Epithelial cell of esophagus (primary cell): ENCODE data around the gene DIP2C.

Experiments
- DNase-seq: peaks from one replicate; pipeline ENCODE4 v3.0.0; 2010; ENCODE audit warnings: low read depth
- H3K4me3 ChIP-seq: 2 replicates; pipeline ENCODE4 v1.5.1; 2011; ENCODE audit warnings: mild to moderate bottlenecking, low read length, control low read depth
- CTCF ChIP-seq: IDR thresholded peaks from 2 replicates; pipeline ENCODE4 v1.5.1; 2011; ENCODE audit warnings: low read depth, mild to moderate bottlenecking, low read length, control low read depth, inconsistent platforms; ENCODE audit not compliant: insufficient read depth; ENCODE audit errors: missing control alignments

The DIP2C gene

GRCh38 chr10:670990-671389 is 18.5 kb downstream of the DIP2C start:
- TF ChIP-seq CTCF, result no peak
- no peak overlapping the region for H3K4me3 ChIP-seq

GRCh38 chr10:670038-670437 is 19.4 kb downstream of the DIP2C start:
- no peak overlapping the region for H3K4me3 ChIP-seq
- no peak for DNase-seq
- no peak for TF ChIP-seq CTCF

More at GRCh38 chr10:670990-671389, 18.5 kb downstream of the DIP2C start:
- DNase-seq, result no peak

- DNase-seq, result no peak
- no peak for TF ChIP-seq CTCF
- H3K4me3 ChIP-seq, result no peak overlapping the region
These were observed 20.5 kb downstream of the DIP2C start for GRCh38 chr10:668786-669485.

- no peak for DNase-seq
- TF ChIP-seq CTCF, result no peak
- no peak overlapping the region for H3K4me3 ChIP-seq
These were observed 21.8 kb downstream of the DIP2C start for GRCh38 chr10:667602-668143.

GRCh38 chr10:667096-667495 is 22.4 kb downstream of the DIP2C start:
- TF ChIP-seq CTCF, result no peak
- no peak for DNase-seq

GRCh38 chr10:666237-667012 is 23.0 kb downstream of the DIP2C start:
- no peak for TF ChIP-seq CTCF
- no peak overlapping the region for H3K4me3 ChIP-seq
- no peak for DNase-seq

More at GRCh38 chr10:667096-667495, 22.4 kb downstream of the DIP2C start:
- H3K4me3 ChIP-seq, result no peak overlapping the region
